H9 (cell line): ENCODE data around the gene SH3RF3. TPM values are rescaled to one million over a fixed set of nuclear protein-coding genes. Genes with fewer than 3 reads are reported as not detected.

Experiments used
- DNase-seq: peaks from one replicate; pipeline ENCODE4 v3.0.0-alpha.2; 2017
- H2AFZ ChIP-seq: one replicate; pipeline ENCODE4 v1.6.1; 2013; ENCODE audit warnings: mild to moderate bottlenecking, low read length, control low read depth, moderate library complexity
- H2AK5ac ChIP-seq: 2 replicates; pipeline ENCODE4 v1.6.1; 2013; ENCODE audit warnings: low read length, control low read depth, mixed read lengths; ENCODE audit not compliant: insufficient read length
- H2BK120ac ChIP-seq: one replicate; pipeline ENCODE4 v1.6.1; 2013; ENCODE audit warnings: low read depth, mild to moderate bottlenecking, low read length, control low read depth, inconsistent platforms; ENCODE audit not compliant: poor library complexity, severe bottlenecking
- H2BK12ac ChIP-seq: 2 replicates; pipeline ENCODE4 v1.6.1; 2013; ENCODE audit warnings: low read length, control low read depth, mixed read lengths, low read depth; ENCODE audit not compliant: insufficient read length
- H2BK15ac ChIP-seq: 2 replicates; pipeline ENCODE4 v1.6.1; 2013; ENCODE audit warnings: low read depth, low read length, control low read depth
- H2BK20ac ChIP-seq: one replicate; pipeline ENCODE4 v1.6.1; 2013; ENCODE audit warnings: low read depth, mild to moderate bottlenecking, low read length, control low read depth, inconsistent platforms; ENCODE audit not compliant: poor library complexity, severe bottlenecking
- H2BK5ac ChIP-seq: 2 replicates; pipeline ENCODE4 v1.6.1; 2013; ENCODE audit warnings: low read length, control low read depth, mixed read lengths; ENCODE audit not compliant: insufficient read length
- H3K14ac ChIP-seq: 2 replicates; pipeline ENCODE4 v1.6.1; 2013; ENCODE audit warnings: low read length, control low read depth; ENCODE audit not compliant: insufficient read depth
- H3K18ac ChIP-seq: 2 replicates; pipeline ENCODE4 v1.6.1; 2013; ENCODE audit warnings: low read depth, mild to moderate bottlenecking, mixed read lengths, low read length, control low read depth; ENCODE audit not compliant: insufficient read length
- H3K23ac ChIP-seq: 2 replicates; pipeline ENCODE4 v1.6.1; 2013; ENCODE audit warnings: low read length, control low read depth, mixed read lengths, low read depth; ENCODE audit not compliant: insufficient read length
- H3K23me2 ChIP-seq: 2 replicates; pipeline ENCODE4 v1.6.1; 2013; ENCODE audit warnings: low read depth, mild to moderate bottlenecking, mixed read lengths, low read length, control low read depth; ENCODE audit not compliant: insufficient read length, poor library complexity, severe bottlenecking
- H3K27ac ChIP-seq: 2 replicates; pipeline ENCODE4 v1.5.1; 2013; ENCODE audit warnings: low read length, control low read depth, mixed read lengths, low read depth; ENCODE audit not compliant: insufficient read length
- H3K27me3 ChIP-seq: 2 replicates; pipeline ENCODE4 v1.6.1; 2013; ENCODE audit warnings: low read length, control low read depth, inconsistent platforms; ENCODE audit not compliant: insufficient read depth
- H3K4ac ChIP-seq: 2 replicates; pipeline ENCODE4 v1.6.1; 2013; ENCODE audit warnings: low read depth, mild to moderate bottlenecking, control low read depth, inconsistent platforms, low read length, moderate library complexity
- H3K4me1 ChIP-seq: 2 replicates; pipeline ENCODE4 v1.6.1; 2013; ENCODE audit warnings: low read length, control low read depth, inconsistent platforms; ENCODE audit not compliant: insufficient read depth
- H3K4me2 ChIP-seq: 2 replicates; pipeline ENCODE4 v1.6.1; 2013; ENCODE audit warnings: low read length, control low read depth, mixed read lengths; ENCODE audit not compliant: insufficient read length, insufficient read depth
- H3K56ac ChIP-seq: 2 replicates; pipeline ENCODE4 v1.6.1; 2013; ENCODE audit warnings: low read depth, mild to moderate bottlenecking, mixed read lengths, low read length, control low read depth; ENCODE audit not compliant: insufficient read length
- H3K79me1 ChIP-seq: 2 replicates; pipeline ENCODE4 v1.6.1; 2013; ENCODE audit warnings: low read depth, mild to moderate bottlenecking, moderate library complexity, low read length, control low read depth, inconsistent platforms; ENCODE audit not compliant: insufficient read depth, poor library complexity, severe bottlenecking
- H3K79me2 ChIP-seq: 2 replicates; pipeline ENCODE4 v1.6.1; 2013; ENCODE audit warnings: low read length, control low read depth, inconsistent platforms; ENCODE audit not compliant: insufficient read depth
- H3K9ac ChIP-seq: 2 replicates; pipeline ENCODE4 v1.6.1; 2013; ENCODE audit warnings: low read length, control low read depth, mixed read lengths; ENCODE audit not compliant: insufficient read length; ENCODE audit errors: extremely low read depth
- H3K9me3 ChIP-seq: one replicate; pipeline ENCODE4 v1.6.1; 2013; ENCODE audit warnings: low read depth, low read length, inconsistent platforms; ENCODE audit not compliant: control insufficient read depth
- H3T11ph ChIP-seq: one replicate; pipeline ENCODE4 v1.6.1; 2013; ENCODE audit warnings: mild to moderate bottlenecking, low read length, control low read depth, inconsistent platforms
- H4K20me1 ChIP-seq: one replicate; pipeline ENCODE4 v1.6.1; 2013; ENCODE audit not compliant: control insufficient read depth, insufficient read length, insufficient read depth
- H4K5ac ChIP-seq: 2 replicates; pipeline ENCODE4 v1.6.1; 2013; ENCODE audit warnings: low read depth, mild to moderate bottlenecking, mixed read lengths, low read length, control low read depth; ENCODE audit not compliant: insufficient read length
- H4K8ac ChIP-seq: replicated peaks from 2 replicates; pipeline ENCODE4 v1.6.1; 2013; ENCODE audit warnings: low read length, control low read depth, mixed read lengths, low read depth; ENCODE audit not compliant: insufficient read length
- H4K91ac ChIP-seq: 2 replicates; pipeline ENCODE4 v1.6.1; 2013; ENCODE audit warnings: low read depth, mild to moderate bottlenecking, moderate library complexity, mixed read lengths, low read length, control low read depth; ENCODE audit not compliant: insufficient read length
- H3K27ac Mint-ChIP-seq, 3 experiments: 2 replicates in 2 of 3; 3 replicates in 1 of 3; pipeline ENCODE4 v1.8.0; 2020 to 2021; ENCODE audit warnings: mixed read lengths in 3 of 3, mild to moderate bottlenecking in 1 of 3, moderate library complexity in 1 of 3
- H3K27me3 Mint-ChIP-seq: 2 replicates; pipeline ENCODE4 v1.8.0; 2021; ENCODE audit warnings: low read depth, mild to moderate bottlenecking, moderate library complexity, mixed read lengths
- H3K36me3 Mint-ChIP-seq, 3 experiments: 2 replicates in 2 of 3; 3 replicates in 1 of 3; pipeline ENCODE4 v1.8.0; 2020 to 2021; ENCODE audit warnings: low read depth in 3 of 3, mixed read lengths in 3 of 3; ENCODE audit not compliant: insufficient read depth in 1 of 3
- H3K4me1 Mint-ChIP-seq, 2 experiments: 2 replicates each; pipeline ENCODE4 v1.8.0; 2020; ENCODE audit warnings: mixed read lengths in 2 of 2
- H3K4me3 Mint-ChIP-seq, 2 experiments: 2 replicates in 1 of 2; 3 replicates in 1 of 2; pipeline ENCODE4 v1.8.0; 2020 to 2021; ENCODE audit warnings: mild to moderate bottlenecking in 2 of 2, mixed read lengths in 2 of 2, moderate library complexity in 1 of 2
- H3K9me3 Mint-ChIP-seq, 2 experiments: 2 replicates in 1 of 2; 3 replicates in 1 of 2; pipeline ENCODE4 v1.8.0; 2020; ENCODE audit warnings: mild to moderate bottlenecking in 2 of 2, mixed read lengths in 2 of 2, moderate library complexity in 1 of 2
- WGBS: extraction: QIAGEN DNeasy Blood & Tissue Kit; methylation state at CpG from one replicate; pipeline ENCODE4 v1.1.7; 2013; ENCODE audit warnings: missing lambda C conversion rate, low lambda C conversion rate, mixed read lengths; ENCODE audit not compliant: insufficient read length; ENCODE audit errors: extremely low coverage; 5-methylcytosine and 5-hydroxymethylcytosine counted together
- total RNA-seq: library from RNA; stranded (reverse); gene quantifications from 2 replicates; pipeline ENCODE4 v1.2.1, GENCODE V29; 2021
- TF ChIP-seq, protein P1 (sequence below): fragments of 200-600 bp; sonication (generic); conservative IDR thresholded peaks from 3 replicates; pipeline ENCODE4 v1.8.0; 2021; ENCODE audit warnings: antibody characterized with exemption, mild to moderate bottlenecking

Gene SH3RF3
- total RNA-seq, 1 experiment from 2014 or later = 0.46 TPM

GRCh38 chr2:109421642-109422041, 292.6 kb downstream of the SH3RF3 start:
- H3K27me3 ChIP-seq = no peaks in the 10 kb centered on the region
- no peak overlapping the region for H2AK5ac ChIP-seq
- no peak overlapping the region for H3K4ac ChIP-seq
- no peak overlapping the region for H2BK120ac ChIP-seq
- no peak overlapping the region for H2BK20ac ChIP-seq
- no peak overlapping the region for H4K5ac ChIP-seq
- no peaks in the 10 kb centered on the region for H4K20me1 ChIP-seq
- WGBS = no CpG with 5 or more reads among the region's 3 CpGs
- DNase-seq = no peak
- H2AFZ ChIP-seq = no peak overlapping the region
- no peak overlapping the region for H3K14ac ChIP-seq
- no peak overlapping the region for H3K4me3 Mint-ChIP-seq
- H3K4me2 ChIP-seq = no peak overlapping the region
- H3K4me1 ChIP-seq = no peaks in the 10 kb centered on the region
- no peak overlapping the region for H3T11ph ChIP-seq
- no peak overlapping the region for H4K8ac ChIP-seq
- H3K9me3 ChIP-seq = no peaks in the 10 kb centered on the region
- no peaks in the 10 kb centered on the region for H3K79me2 ChIP-seq
- H3K23ac ChIP-seq = no peak overlapping the region
- H3K27ac ChIP-seq = no peak overlapping the region
- no peak overlapping the region for H3K9ac ChIP-seq
- H2BK12ac ChIP-seq = no peak overlapping the region
- no peaks in the 10 kb centered on the region for H3K27me3 Mint-ChIP-seq
- no peak overlapping the region for H3K27ac Mint-ChIP-seq
- H3K23me2 ChIP-seq = no peaks in the 10 kb centered on the region
- no peaks in the 10 kb centered on the region for H3K79me1 ChIP-seq
- no peaks in the 10 kb centered on the region; a peak in 2 of 5 replicates for H3K9me3 Mint-ChIP-seq
- no peak overlapping the region for H3K18ac ChIP-seq
- H3K4me1 Mint-ChIP-seq = peaks cover 0 to 3% of the 10 kb centered on the region in 2 experiments; a peak in 2 of 4 replicates
- no peaks in the 10 kb centered on the region for H3K36me3 Mint-ChIP-seq
- TF ChIP-seq, protein P1, sequence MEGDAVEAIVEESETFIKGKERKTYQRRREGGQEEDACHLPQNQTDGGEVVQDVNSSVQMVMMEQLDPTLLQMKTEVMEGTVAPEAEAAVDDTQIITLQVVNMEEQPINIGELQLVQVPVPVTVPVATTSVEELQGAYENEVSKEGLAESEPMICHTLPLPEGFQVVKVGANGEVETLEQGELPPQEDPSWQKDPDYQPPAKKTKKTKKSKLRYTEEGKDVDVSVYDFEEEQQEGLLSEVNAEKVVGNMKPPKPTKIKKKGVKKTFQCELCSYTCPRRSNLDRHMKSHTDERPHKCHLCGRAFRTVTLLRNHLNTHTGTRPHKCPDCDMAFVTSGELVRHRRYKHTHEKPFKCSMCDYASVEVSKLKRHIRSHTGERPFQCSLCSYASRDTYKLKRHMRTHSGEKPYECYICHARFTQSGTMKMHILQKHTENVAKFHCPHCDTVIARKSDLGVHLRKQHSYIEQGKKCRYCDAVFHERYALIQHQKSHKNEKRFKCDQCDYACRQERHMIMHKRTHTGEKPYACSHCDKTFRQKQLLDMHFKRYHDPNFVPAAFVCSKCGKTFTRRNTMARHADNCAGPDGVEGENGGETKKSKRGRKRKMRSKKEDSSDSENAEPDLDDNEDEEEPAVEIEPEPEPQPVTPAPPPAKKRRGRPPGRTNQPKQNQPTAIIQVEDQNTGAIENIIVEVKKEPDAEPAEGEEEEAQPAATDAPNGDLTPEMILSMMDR = no peak
- no peak overlapping the region for H4K91ac ChIP-seq
- no peak overlapping the region for H3K56ac ChIP-seq
- H2BK15ac ChIP-seq = no peak overlapping the region
- no peak overlapping the region for H2BK5ac ChIP-seq
